Activated CD4-positive, alpha-beta T cell treated with anti-CD3 and anti-CD28 coated beads for 24 hours (primary cell): ENCODE measurements around the gene LRRC1.

ENCODE experiments used
- DNase-seq, 2 donors: peaks; one replicate each; pipeline ENCODE4 v3.0.0-alpha.2; 2020; ENCODE audit warnings: low read depth in 2 of 2

The LRRC1 gene

GRCh38 chr6:53924821-53925422 lies 130.1 kb downstream of the LRRC1 start:
- DNase-seq: no peak

GRCh38 chr6:53925891-53926290 lies 131.1 kb downstream of the LRRC1 start:
- DNase-seq: no peak

DNA sequence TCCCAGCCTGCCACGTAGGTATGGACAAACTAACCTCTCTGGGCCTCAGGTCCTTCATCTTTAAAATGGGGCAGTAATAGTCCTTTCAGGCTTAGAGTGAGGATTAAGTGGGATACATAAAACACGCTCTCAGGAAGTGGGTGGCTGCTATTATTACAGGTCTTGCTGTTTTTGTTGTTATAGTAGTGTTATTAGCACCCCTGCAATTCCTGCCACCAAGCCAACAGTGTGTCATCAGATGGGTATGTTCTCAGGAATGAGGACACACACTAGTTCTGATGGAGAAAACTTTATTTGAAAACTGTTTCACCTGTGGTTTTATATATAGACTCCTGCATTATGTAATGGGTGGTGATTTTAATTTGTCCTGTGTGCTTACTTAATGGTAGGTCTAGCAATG lies 131.7 kb downstream of the LRRC1 start:
- DNase-seq: no peak

- no peak for DNase-seq
Measured at GRCh38 chr6:53928641-53929040, 133.8 kb downstream of the LRRC1 start.

DNA sequence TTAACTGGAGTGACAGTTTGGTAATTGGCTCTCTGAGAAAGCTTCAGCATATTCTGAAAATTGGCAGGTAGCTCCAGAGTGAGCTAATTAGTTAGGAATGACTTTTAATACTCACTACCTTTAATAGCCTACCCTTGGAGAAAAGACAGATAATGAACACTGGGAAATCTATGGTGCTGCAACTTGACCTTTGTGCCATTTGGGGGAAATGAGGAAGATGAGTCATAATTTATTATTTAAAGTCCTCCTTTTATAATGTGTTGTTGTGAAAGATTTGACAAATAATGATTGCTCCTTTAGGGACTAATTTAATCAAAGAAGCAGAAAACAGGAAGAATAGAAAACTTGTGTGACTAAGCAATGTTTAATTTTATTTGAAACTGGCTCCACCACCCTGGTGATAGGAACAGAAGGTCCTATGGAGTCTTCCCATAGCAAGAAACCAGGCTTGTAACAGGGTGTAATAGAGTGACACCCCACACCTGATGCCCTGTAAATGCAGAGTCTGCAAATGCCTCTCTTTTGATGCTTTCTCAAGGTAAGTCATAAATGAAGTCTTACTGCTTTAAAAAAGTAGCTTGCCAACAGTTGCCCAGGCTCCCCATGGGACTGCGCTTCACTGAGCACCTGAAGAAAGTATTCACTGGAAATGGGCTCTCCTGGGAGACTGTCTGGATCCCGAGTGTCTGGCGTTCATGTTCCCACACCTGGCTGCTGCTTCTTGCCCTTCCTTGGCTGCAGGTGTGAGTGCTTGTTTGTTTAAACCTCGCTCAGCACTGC lies 134.4 kb downstream of the LRRC1 start:
- DNase-seq: no peak

GRCh38 chr6:53929821-53930120 lies 135.0 kb downstream of the LRRC1 start:
- no peak for DNase-seq

DNA sequence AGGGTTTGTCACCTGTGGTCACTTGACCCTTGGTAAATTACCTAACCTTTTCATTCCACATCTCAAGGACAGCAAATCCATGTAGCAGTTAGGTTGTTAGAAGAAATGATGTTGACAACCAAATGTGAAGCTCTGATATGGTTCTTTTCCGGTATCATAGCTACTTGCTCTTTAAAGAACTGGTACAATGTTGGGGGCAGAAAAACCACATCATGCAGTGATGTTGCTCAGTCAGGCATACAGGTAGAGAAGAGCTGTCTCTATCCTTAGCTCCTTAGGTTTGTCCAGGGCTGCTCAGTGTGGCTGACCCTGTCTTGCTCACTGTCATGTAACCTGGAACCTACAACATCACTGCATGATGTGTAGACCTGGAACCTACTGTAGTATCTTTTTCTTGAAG lies 135.5 kb downstream of the LRRC1 start:
- no peak for DNase-seq

DNA sequence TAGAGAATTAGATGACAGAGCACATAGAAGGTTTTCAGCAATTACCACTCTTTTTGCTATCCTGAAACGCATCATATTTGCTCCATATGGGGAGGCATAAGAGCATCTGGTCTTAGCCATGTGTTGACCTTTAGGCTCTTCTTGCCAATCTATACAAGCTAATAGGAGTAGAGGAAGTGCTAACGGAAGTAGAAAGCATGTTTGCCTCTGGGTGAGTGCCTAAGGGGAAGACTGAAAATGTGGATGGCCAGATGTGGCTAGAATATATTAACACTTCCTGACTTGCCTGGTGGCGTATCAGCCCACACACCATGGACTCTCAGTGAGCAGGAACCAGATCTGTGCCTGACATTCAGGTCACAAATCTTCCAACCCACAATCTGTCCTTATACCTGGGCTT lies 136.3 kb downstream of the LRRC1 start:
- no peak for DNase-seq

GRCh38 chr6:53932516-53932915 lies 137.7 kb downstream of the LRRC1 start:
- no peak for DNase-seq

- DNase-seq: no peak
Measured at GRCh38 chr6:53934023-53934422, 139.2 kb downstream of the LRRC1 start.

- no peak for DNase-seq
Measured at GRCh38 chr6:53937461-53937860, 142.7 kb downstream of the LRRC1 start.

GRCh38 chr6:53938810-53939209 lies 144.0 kb downstream of the LRRC1 start:
- DNase-seq: no peak

GRCh38 chr6:53939830-53940229 lies 145.0 kb downstream of the LRRC1 start:
- DNase-seq: no peak

DNA sequence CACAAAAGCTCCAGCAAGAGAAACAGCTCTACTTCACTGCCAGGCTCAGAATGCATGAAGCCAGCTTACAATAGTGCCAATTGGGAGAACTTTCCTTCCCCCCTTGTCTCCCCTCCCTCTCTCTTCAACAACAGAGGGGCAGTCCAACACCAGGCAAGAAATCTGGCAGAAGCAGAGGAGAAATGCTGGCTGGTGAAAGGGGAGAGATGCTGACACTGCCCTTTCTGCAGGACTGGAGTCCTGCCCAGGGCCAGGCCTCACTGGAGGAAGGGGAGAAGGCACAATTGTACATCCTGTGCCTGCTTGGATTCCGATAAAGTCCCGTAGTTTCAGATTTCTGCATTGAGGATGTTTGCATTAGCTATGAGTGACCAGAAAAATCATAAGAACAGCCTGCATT lies 148.6 kb downstream of the LRRC1 start:
- DNase-seq: no peak

GRCh38 chr6:53944091-53944490 lies 149.3 kb downstream of the LRRC1 start:
- no peak for DNase-seq

- no peak for DNase-seq
Measured at GRCh38 chr6:53944543-53944942, 149.7 kb downstream of the LRRC1 start.

- DNase-seq: no peak
Measured at GRCh38 chr6:53945765-53946407, 151.1 kb downstream of the LRRC1 start.

DNA sequence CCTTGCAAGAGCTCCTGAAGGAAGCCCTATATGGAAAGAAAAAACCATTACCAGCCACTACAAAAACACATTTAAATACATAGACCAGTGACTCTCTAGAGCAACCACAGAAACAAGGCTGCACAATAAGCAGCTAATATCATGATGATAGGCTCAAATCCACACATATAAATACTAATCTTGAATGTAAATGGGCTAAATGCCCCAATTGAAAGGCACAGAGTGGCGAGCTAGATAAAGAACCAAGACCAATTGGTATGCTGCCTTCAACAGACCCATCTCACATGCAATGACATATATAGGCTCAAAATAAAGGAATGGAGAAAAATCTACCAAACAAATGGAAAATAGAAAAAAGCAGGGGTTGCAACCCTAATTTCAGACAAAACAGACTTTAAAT lies 153.0 kb downstream of the LRRC1 start:
- DNase-seq: no peak

GRCh38 chr6:53951383-53951782 lies 156.6 kb downstream of the LRRC1 start:
- no peak for DNase-seq

GRCh38 chr6:53956068-53956711 lies 161.4 kb downstream of the LRRC1 start:
- DNase-seq: no peak

DNA sequence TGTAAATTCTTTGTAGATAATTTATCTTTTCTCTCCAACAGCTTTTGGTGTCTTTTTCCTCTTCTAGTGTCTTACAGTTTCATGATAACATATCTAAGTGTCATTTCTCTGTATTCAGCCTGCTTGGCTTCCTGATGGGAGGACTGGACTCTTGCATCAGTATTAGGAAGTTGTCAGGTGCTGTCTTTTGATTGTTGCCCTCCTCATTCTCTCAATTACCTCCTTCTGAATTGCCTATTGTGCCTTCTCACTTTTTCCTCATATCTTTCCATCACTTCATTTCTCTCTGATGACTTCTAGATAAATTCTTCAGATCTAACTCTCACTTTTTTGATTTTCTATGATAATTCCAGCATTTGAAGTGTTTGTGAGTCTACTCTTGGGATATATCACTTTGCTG lies 162.0 kb downstream of the LRRC1 start:
- DNase-seq: no peak

DNA sequence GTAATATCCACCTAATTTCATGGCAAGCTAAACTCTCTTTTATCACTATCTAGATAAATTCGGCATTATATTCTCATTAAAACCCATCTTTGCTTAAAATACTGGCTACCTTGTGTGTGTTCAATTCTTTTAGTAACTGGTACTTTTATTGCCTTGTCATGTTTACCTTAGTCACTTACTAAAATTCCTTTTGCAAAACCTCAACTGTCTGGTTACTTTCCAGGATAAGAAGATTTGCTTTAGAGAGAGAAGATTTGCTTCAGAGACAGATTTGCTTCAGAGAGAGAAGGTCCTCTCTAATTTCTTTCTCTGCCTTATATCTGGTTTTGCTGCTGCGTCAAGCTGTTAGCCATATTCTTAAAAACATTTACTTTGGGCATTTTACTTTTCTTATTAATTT lies 164.9 kb downstream of the LRRC1 start:
- DNase-seq: no peak

DNA sequence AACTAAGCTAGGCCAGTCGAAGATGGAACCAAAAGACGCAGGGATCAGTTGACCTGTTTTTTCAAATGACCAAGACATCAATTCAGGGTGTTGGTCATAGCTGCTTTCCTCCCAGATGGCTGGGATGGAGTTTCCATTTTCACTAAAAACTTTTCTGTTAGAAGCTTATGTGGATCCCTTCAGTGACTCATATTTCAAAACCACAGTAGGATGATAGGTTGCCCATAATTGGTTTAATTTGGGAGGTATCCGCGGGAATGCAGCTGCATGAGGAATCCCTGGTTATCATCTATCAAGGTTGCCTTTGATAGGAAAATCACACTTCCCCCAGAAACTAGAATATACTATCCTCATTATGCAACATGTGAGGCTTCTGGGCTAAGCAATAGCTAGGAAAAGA lies 165.5 kb downstream of the LRRC1 start:
- DNase-seq: no peak
